ENCODE measurements around the gene TGM2.
A peak's percentile ranks its signal among the peaks of the same experiment; 100 is the strongest.

TGM2 gene

GRCh38 chr20:38093641-38094077 is 71.4 kb downstream of the TGM2 start:
- no peak overlapping the region for H3K4me3 ChIP-seq (ENCODE audit: low read depth, low read length)
- no peak for DNase-seq (ENCODE audit: low read depth)
- TF ChIP-seq POLR2A (IDR thresholded peaks at IDR 0.05; ENCODE audit: extremely low read depth, insufficient read length): no peak
- TF ChIP-seq, protein P1, sequence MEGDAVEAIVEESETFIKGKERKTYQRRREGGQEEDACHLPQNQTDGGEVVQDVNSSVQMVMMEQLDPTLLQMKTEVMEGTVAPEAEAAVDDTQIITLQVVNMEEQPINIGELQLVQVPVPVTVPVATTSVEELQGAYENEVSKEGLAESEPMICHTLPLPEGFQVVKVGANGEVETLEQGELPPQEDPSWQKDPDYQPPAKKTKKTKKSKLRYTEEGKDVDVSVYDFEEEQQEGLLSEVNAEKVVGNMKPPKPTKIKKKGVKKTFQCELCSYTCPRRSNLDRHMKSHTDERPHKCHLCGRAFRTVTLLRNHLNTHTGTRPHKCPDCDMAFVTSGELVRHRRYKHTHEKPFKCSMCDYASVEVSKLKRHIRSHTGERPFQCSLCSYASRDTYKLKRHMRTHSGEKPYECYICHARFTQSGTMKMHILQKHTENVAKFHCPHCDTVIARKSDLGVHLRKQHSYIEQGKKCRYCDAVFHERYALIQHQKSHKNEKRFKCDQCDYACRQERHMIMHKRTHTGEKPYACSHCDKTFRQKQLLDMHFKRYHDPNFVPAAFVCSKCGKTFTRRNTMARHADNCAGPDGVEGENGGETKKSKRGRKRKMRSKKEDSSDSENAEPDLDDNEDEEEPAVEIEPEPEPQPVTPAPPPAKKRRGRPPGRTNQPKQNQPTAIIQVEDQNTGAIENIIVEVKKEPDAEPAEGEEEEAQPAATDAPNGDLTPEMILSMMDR (IDR thresholded peaks at IDR 0.05; ENCODE audit: low read depth, low read length): no peak
- TF ChIP-seq MAX (IDR thresholded peaks at IDR 0.05; ENCODE audit: low read depth, low read length): no peak
- TF ChIP-seq MYC (IDR thresholded peaks at IDR 0.05; ENCODE audit: low read depth, low read length): no peak

GRCh38 chr20:38092915-38093314 is 72.2 kb downstream of the TGM2 start:
- no peak for TF ChIP-seq MAX (IDR thresholded peaks at IDR 0.05; ENCODE audit: low read depth, low read length)
- no peak for TF ChIP-seq MYC (IDR thresholded peaks at IDR 0.05; ENCODE audit: low read depth, low read length)
- TF ChIP-seq POLR2A (IDR thresholded peaks at IDR 0.05; ENCODE audit: extremely low read depth, insufficient read length): no peak
- TF ChIP-seq, protein P1 (IDR thresholded peaks at IDR 0.05; ENCODE audit: low read depth, low read length): no peak
- no peak for DNase-seq (ENCODE audit: low read depth)
- no peak overlapping the region for H3K4me3 ChIP-seq (ENCODE audit: low read depth, low read length)

DNA sequence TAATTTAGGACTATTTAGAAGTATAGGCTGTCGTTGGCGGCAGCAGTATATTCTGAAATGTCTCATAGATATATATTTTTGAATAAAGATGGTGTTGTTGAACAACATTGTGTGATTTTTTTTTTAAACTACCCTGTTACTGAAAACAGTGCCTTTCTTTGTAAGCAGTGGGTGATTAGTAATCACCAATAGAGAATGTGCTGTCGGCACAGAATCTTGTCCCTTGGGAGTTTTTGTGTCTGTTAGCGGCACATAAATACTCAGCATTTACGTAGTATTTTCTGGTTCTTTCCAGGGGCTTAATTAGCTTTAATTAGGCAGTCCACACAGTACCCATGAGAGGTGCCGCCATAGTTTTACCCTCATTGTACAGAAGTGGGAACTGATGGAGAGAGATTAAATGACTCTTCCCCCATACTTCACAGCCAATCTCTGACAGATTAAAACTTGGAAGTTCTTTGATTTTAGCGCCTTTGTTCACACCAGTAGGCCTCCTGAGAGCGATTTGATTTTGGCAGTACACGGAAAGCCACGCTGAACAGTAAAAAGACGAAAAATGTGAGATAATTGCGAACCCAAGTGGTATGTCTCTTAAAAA is 72.7 kb downstream of the TGM2 start:
- TF ChIP-seq, protein P1 (IDR thresholded peaks at IDR 0.05; ENCODE audit: low read depth, low read length): no peak
- TF ChIP-seq POLR2A (IDR thresholded peaks at IDR 0.05; ENCODE audit: extremely low read depth, insufficient read length) (no peak), MAX (IDR thresholded peaks at IDR 0.05; ENCODE audit: low read depth, low read length) (no peak), MYC (IDR thresholded peaks at IDR 0.05; ENCODE audit: low read depth, low read length) (no peak)
- no peak for DNase-seq (ENCODE audit: low read depth)
- H3K4me3 ChIP-seq (ENCODE audit: low read depth, low read length): no peak overlapping the region

DNA sequence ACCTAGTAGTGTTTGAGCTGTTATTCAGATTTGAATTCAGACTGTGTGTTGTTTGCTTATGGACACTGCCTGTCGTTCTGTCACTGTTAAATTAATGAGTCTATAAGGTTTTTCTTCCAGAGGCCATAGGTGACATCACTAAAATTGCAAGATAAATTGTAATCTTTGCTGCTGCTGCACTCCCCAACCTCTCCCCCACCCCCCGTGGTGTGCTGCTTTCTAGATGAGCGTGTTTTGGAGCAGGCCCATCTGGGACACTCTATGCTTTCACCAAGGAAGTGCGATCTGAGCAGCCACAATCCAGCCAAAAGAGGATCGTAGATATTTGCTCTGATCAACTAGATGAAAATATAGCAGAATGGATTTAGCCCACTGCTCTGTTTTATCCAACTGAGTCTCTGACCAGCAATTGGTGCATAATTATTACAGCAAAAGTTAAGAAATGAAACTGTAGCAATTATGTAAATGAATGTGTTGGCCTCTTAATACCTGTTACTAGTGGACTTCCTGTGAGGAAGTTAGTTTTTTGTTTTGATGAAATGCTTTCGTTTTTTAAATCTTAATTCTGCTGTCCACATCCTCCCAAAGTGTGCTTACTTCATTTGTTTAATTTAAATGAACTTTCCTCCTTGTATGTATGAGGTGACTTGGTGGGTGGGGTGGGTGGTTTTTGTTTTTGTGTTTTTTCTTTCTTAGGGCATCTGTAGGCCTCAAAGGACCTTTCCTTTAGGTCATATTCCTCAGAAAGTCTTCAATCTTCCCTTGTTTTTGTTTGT is 73.4 kb downstream of the TGM2 start:
- DNase-seq (ENCODE audit: low read depth): peak; percentile 19
- TF ChIP-seq, protein P1 (IDR thresholded peaks at IDR 0.05; ENCODE audit: low read depth, low read length): no peak
- TF ChIP-seq POLR2A (IDR thresholded peaks at IDR 0.05; ENCODE audit: extremely low read depth, insufficient read length): no peak
- no peak for TF ChIP-seq MAX (IDR thresholded peaks at IDR 0.05; ENCODE audit: low read depth, low read length)
- TF ChIP-seq MYC (IDR thresholded peaks at IDR 0.05; ENCODE audit: low read depth, low read length): no peak
- no peak overlapping the region for H3K4me3 ChIP-seq (ENCODE audit: low read depth, low read length)

GRCh38 chr20:38090061-38090460 is 75.0 kb downstream of the TGM2 start:
- DNase-seq (ENCODE audit: low read depth): no peak
- no peak overlapping the region for H3K4me3 ChIP-seq (ENCODE audit: low read depth, low read length)
- no peak for TF ChIP-seq MYC (IDR thresholded peaks at IDR 0.05; ENCODE audit: low read depth, low read length)
- TF ChIP-seq, protein P1 (IDR thresholded peaks at IDR 0.05; ENCODE audit: low read depth, low read length): no peak
- TF ChIP-seq MAX (IDR thresholded peaks at IDR 0.05; ENCODE audit: low read depth, low read length): no peak
- no peak for TF ChIP-seq POLR2A (IDR thresholded peaks at IDR 0.05; ENCODE audit: extremely low read depth, insufficient read length)

All from NB4 (cell line).